Stomach (tissue), 9 donors: ENCODE measurements around the gene PALLD. TPM values are rescaled to one million over a fixed set of nuclear protein-coding genes. Genes with fewer than 3 reads are reported as not detected.

Experiments used
- DNase-seq, 2 donors: peaks; one replicate each; pipeline versions ENCODE4 v3.0.0 to v3.0.0-alpha.2; 2013 to 2019
- H3K27ac ChIP-seq, 5 donors: fragments of 200-600 bp in 4 of 5; sonication (generic) in 4 of 5; one replicate each; pipeline ENCODE4 v1.5.1; 2013 to 2019; ENCODE audit warnings: mild to moderate bottlenecking in 1 of 5, moderate library complexity in 1 of 5
- H3K27me3 ChIP-seq, 3 donors: fragments of 200-600 bp; sonication (generic); one replicate each; pipeline ENCODE4 v1.5.1; 2017 to 2019; ENCODE audit warnings: mixed run types in 1 of 3
- H3K36me3 ChIP-seq, 4 donors: fragments of 200-600 bp; sonication (generic); 1 replicate in 3 of 4; 2 replicates in 1 of 4; pipeline ENCODE4 v1.5.1; 2016 to 2019
- H3K4me1 ChIP-seq, 4 donors: fragments of 200-600 bp; sonication (generic); one replicate each; pipeline ENCODE4 v1.5.1; 2016 to 2019
- H3K4me3 ChIP-seq, 4 donors: fragments of 200-600 bp; sonication (generic) in 3 of 4; one replicate each; pipeline ENCODE4 v1.5.1; 2016 to 2019; ENCODE audit warnings: mild to moderate bottlenecking in 1 of 4
- H3K9me3 ChIP-seq, 4 donors: fragments of 200-600 bp; sonication (generic); one replicate each; pipeline ENCODE4 v1.5.1; 2016 to 2019
- EP300 ChIP-seq: sonication (generic); formaldehyde crosslinking; IDR thresholded peaks from one replicate; pipeline ENCODE4 v1.6.1; 2017; ENCODE audit warnings: antibody characterized with exemption
- POLR2A ChIP-seq, 4 donors: fragments of 450-650 bp; IDR thresholded peaks; one replicate each; pipeline ENCODE4 v1.6.1; 2016; ENCODE audit warnings: antibody characterized with exemption in 4 of 4, control low read depth in 2 of 4, mild to moderate bottlenecking in 1 of 4, moderate library complexity in 1 of 4
- POLR2AphosphoS5 ChIP-seq, 3 donors: sonication (generic); formaldehyde crosslinking; IDR thresholded peaks; one replicate each; pipeline ENCODE4 v1.6.1; 2016; ENCODE audit warnings: antibody characterized with exemption in 3 of 3
- WGBS, 5 donors: extraction: QIAGEN DNeasy Blood & Tissue Kit in 3 of 5; methylation state at CpG; one replicate each; pipeline versions ENCODE4 v1.1.5 to v1.1.7; 2013 to 2018; 5-methylcytosine and 5-hydroxymethylcytosine counted together
- intact Hi-C: fragments of 100-400 bp; cut with DNase I; formaldehyde crosslinking; loops from one replicate; pipeline ENCODE4 v1.15.1; 2023; ENCODE audit warnings: low total_unique reads
- polyA plus RNA-seq, 3 donors: library from polyadenylated mRNA; stranded (reverse); fragments of 200-250 nt; gene quantifications; one replicate each; pipeline ENCODE4 v1.2.3, GENCODE V29; 2013
- total RNA-seq, 5 donors: library from RNA; depleted of rRNA; stranded (reverse); fragments of >200 nt; gene quantifications; one replicate each; pipeline versions ENCODE4 v1.1.0 to v1.2.3, GENCODE V29; 2014 to 2016
- TF ChIP-seq, protein P1 (sequence below), 7 experiments: fragments of 450-650 bp in 4 of 7; fragments of 200-600 bp in 3 of 7; sonication (generic) in 3 of 7; IDR thresholded peaks; one replicate each; pipeline ENCODE4 v1.5.1; 2016 to 2019; ENCODE audit warnings: antibody characterized with exemption in 7 of 7, control low read depth in 2 of 7, mild to moderate bottlenecking in 1 of 7
- donor health status: healthy with polysubstance abuse.
- donor health status: Bipolar disorder and iron deficiency.
- donor health status: healthy.

Gene PALLD
- total and polyA plus RNA-seq, 8 donors, result 75.9 to 984 (median 206) TPM

DNA sequence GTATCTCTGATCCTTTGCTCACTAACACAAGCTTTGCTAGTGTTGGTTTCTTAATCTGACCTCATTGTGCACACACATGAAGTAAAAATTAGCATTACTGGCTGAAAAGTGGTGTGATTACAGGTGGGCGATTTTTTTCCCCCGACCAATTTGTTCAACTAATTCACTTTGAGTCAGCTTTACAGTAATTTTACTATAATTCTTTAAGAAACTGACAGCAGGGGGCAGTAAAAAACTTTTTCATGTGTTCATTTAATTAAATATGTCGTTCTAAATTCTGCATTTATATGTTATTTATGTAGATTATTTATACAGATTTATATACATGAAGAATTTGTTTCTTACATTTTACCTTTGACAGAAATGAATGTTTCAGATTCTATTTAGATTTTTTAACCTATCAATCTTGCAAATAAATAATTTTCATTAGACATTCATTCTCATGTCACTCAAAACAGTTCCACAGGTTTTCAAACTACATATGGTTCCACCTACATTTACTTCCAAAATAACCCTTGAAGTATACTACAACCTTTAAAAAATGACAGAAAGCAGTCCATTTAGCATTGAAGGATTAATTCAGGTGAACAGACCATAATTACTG is 17.5 kb downstream of the PALLD start:
- Histone ChIP-seq H3K4me1 (peaks cover 0 to 8% (median 4%) of the 10 kb centered on the region in 4 donors), H3K4me3 (no peak overlapping the region), H3K9me3 (no peaks in the 10 kb centered on the region), H3K36me3 (no peaks in the 10 kb centered on the region), H3K27me3 (no peaks in the 10 kb centered on the region), H3K27ac (no peak overlapping the region)
- intact Hi-C loops, result no loop called here
- TF ChIP-seq, protein P1, sequence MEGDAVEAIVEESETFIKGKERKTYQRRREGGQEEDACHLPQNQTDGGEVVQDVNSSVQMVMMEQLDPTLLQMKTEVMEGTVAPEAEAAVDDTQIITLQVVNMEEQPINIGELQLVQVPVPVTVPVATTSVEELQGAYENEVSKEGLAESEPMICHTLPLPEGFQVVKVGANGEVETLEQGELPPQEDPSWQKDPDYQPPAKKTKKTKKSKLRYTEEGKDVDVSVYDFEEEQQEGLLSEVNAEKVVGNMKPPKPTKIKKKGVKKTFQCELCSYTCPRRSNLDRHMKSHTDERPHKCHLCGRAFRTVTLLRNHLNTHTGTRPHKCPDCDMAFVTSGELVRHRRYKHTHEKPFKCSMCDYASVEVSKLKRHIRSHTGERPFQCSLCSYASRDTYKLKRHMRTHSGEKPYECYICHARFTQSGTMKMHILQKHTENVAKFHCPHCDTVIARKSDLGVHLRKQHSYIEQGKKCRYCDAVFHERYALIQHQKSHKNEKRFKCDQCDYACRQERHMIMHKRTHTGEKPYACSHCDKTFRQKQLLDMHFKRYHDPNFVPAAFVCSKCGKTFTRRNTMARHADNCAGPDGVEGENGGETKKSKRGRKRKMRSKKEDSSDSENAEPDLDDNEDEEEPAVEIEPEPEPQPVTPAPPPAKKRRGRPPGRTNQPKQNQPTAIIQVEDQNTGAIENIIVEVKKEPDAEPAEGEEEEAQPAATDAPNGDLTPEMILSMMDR (IDR thresholded peaks at IDR 0.05), result peak in 3 of 7 experiments; percentile 28 to 45 (median 29)
- TF ChIP-seq EP300, result no peak
- peak in 1 of 2 donors; percentile 61 for DNase-seq
- WGBS, 5 donors, result 3 to 11% (median 7%) methylated on average over 3 of the region's 3 CpGs

DNA sequence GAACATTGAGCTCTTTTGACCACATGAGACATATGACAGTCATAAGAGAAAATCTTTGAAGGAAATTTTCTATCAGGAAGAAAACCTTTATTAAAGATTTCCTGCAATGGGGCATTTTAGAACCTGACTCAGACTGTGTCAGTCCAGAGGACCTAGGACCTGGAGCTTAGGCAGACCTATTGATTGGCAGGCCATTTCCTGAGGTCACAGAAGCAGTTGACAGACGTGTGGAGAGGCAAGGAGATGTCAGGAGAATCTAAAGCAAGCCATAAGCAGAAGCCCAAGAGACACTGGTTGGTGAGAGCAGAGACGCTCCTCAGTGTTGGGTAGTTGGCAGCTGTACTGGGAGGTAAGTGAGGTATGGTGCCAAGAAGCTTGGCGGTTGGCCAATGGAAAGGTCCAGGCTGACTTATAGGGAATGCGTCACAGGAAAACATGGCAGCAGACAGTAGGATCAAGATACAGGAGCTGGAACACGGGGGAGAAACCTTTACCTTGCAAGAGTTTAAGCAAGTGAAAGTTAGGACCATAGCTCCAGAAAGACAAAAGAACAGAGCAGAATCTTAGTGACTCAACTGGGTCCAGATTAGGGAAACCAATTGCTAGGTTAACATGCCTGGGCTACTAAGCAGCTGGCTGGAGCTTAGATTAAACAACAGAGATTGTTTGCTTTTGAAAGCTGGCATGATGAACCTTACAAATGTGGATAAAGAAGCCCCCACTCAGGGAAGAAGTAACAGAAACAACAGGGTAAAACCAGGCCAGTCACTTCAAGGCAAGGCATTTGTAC is 18.6 kb downstream of the PALLD start:
- Histone ChIP-seq H3K9me3 (no peaks in the 10 kb centered on the region), H3K27me3 (no peaks in the 10 kb centered on the region), H3K36me3 (no peaks in the 10 kb centered on the region), H3K4me3 (no peak overlapping the region), H3K4me1 (peaks cover 0 to 8% (median 4%) of the 10 kb centered on the region in 4 donors), H3K27ac (no peak overlapping the region)
- TF ChIP-seq EP300 (no peak), POLR2A (IDR thresholded peaks at IDR 0.05) (no peak)
- intact Hi-C loops, result no loop called here
- DNase-seq, result peak in 1 of 2 donors; percentile 74
- WGBS, 5 donors, result 44 to 71% (median 49%) methylated on average over 5 of the region's 5 CpGs

DNA sequence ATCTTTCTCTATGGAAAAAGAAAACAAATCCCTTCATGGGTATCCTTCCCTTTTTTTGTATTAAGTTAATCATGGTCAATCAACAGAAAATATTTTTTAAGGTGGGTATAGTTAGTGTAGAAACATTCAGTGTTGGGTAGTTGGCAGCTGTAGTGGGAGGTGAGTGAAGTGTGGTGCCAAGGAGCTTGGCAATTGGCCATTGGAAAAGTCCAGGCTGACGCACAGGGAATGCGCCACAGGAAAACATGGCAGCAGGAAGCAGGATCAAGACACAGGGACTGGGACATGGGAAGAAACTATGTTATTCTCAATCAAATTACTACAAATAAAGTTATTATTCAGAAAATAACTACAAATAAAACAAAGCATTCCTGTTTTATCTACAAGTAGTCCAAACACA is 20.0 kb downstream of the PALLD start:
- Histone ChIP-seq H3K27ac (no peak overlapping the region), H3K36me3 (no peaks in the 10 kb centered on the region), H3K4me3 (no peak overlapping the region), H3K27me3 (no peaks in the 10 kb centered on the region), H3K4me1 (peaks cover 0 to 8% (median 4%) of the 10 kb centered on the region in 4 donors), H3K9me3 (no peaks in the 10 kb centered on the region)
- intact Hi-C loops, result no loop called here
- DNase-seq, result no peak
- no peak for TF ChIP-seq POLR2AphosphoS5 (IDR thresholded peaks at IDR 0.05)
- no peak for TF ChIP-seq EP300
- TF ChIP-seq, protein P1 (IDR thresholded peaks at IDR 0.05), result no peak
- TF ChIP-seq POLR2A (IDR thresholded peaks at IDR 0.05), result no peak
- WGBS, 5 donors, result 49 to 74% (median 58%) methylated on average over 2 of the region's 2 CpGs

DNA sequence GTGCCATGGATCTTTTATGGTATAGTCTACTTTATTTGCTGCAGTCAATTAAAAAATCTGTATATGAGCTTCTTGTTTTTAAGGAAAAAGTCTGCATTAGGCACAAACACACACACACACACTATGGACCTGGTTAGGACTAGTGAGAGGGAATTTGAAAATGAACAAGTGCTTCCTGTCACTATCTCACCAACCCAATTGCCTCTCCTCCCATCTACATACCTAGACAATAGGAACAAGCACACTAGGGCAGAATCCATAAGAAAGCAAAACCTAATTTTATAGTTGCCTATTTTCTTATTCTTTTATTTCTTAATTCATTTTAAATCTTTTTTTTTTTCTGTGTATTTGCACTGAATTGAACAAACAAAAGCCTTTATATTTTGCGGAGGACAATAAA is 22.7 kb downstream of the PALLD start:
- H3K27ac ChIP-seq, result no peak overlapping the region
- no peaks in the 10 kb centered on the region for H3K36me3 ChIP-seq
- TF ChIP-seq POLR2A (IDR thresholded peaks at IDR 0.05), result no peak
- TF ChIP-seq, protein P1 (IDR thresholded peaks at IDR 0.05), result no peak
- no peak for TF ChIP-seq EP300
- TF ChIP-seq POLR2AphosphoS5 (IDR thresholded peaks at IDR 0.05), result no peak
- intact Hi-C loops, result no loop called here
- whole genome bisulfite sequencing, 5 donors, result 74 to 97% (median 86%) methylated on average over 1 of the region's 1 CpG
- H3K27me3 ChIP-seq, result no peaks in the 10 kb centered on the region
- DNase-seq, result no peak
- H3K4me1 ChIP-seq, result peaks cover 0 to 5% (median 3%) of the 10 kb centered on the region in 4 donors
- no peaks in the 10 kb centered on the region for H3K9me3 ChIP-seq
- no peak overlapping the region for H3K4me3 ChIP-seq

DNA sequence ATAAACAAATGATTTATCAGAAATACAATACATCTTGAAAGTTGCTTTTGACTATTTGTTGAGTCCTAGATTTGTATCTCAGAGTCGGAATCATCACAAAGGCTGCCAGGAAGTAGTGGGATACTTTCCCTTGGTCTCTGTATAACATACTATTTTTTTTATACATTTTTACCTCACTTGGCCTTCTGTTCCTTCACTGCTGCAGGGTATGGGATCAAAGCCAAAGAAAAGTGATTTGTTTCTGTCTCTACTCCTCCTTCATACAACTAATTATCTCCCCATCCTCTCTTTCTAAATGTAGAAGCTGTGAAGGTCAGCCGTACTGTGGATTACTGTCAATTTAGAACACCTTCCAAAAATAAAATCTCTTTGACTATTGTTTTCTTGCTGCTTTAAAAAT is 24.9 kb downstream of the PALLD start:
- Histone ChIP-seq H3K4me1 (no peaks in the 10 kb centered on the region), H3K4me3 (no peak overlapping the region), H3K27me3 (no peaks in the 10 kb centered on the region), H3K27ac (no peak overlapping the region), H3K36me3 (no peaks in the 10 kb centered on the region), H3K9me3 (no peaks in the 10 kb centered on the region)
- no peak for TF ChIP-seq POLR2A (IDR thresholded peaks at IDR 0.05)
- TF ChIP-seq EP300, result no peak
- no peak for TF ChIP-seq POLR2AphosphoS5 (IDR thresholded peaks at IDR 0.05)
- TF ChIP-seq, protein P1 (IDR thresholded peaks at IDR 0.05), result no peak
- intact Hi-C loops, result no loop called here
- DNase-seq, result no peak
- 46 to 71% (median 61%) methylated on average over 2 of the region's 2 CpGs for WGBS, 5 donors
